Fibroblast of upper back skin (primary cell): ENCODE data around the gene ONECUT2.

Source experiments
- DNase-seq: peaks from one replicate; pipeline ENCODE4 v3.0.0-alpha.2; 2013

ONECUT2 gene

DNA sequence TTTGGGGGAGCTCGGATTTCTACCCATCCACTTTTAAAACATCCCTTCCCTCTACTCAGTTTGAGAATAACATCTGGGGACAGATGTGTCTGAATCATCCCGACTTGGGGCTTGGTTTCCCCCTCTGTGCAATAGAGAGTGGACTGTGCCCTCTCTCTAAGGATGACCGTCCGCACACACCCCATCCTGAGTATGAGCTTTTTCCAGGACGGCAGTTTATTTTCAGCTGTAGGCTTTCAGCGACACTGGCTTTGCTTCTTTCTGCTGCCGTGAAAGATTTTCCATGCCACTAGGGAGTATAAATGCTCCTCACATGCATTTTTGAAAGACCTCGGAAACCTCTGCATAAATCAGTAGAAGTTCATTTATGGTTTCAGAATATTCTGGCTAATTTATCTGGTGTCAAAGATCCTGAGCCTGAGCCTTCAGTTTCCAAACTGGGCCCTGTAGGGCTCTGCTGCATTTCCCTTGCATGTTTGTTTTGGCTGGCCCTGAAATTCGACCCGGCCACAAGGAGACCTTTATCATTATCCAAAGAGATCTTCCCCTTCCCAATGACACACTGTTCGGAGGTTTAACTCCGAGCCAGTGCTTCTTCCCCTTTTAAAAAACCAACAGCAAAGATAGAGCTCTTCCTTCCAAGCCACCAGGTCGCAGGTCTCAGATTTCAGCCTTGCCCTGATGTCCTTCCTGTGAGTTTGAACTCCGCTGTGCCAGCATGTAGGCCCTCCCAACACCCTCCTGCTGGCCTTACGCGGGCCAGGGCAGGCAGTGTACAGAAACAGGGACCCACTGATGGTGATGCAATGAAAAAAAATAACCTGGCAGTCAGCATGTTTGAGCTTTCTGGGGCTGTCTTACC, 98.1 kb downstream of the ONECUT2 start:
- DNase-seq: peak; percentile 7

DNA sequence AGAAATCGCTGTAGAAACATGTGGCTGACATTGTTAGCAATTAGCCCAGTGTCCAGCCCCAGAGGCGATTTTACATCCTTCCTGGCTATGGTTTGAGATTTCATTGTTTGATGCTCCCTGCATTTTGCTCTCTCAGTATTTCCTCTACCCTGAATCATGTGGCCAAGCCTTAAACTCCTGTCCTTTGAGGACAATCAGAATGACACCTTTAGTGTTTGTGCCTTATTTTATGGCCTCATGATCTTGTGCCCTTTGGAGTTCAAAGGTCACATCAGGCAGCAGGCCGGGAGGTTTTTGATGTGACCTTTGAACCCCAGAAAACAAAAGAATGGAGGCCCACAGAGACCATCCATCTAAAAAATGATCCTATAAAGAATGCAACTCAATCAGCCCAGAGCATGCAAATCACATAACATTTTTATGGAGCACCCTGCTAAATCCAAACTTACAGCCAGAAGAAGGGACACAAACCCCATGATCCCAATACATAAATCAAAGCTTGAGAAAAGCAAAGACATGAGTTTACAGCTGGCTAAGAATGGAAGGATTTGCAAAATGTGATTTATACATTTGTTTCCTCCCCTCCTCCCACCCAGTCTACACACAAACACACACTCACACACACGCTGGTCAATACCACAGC, 98.8 kb downstream of the ONECUT2 start:
- no peak for DNase-seq

DNA sequence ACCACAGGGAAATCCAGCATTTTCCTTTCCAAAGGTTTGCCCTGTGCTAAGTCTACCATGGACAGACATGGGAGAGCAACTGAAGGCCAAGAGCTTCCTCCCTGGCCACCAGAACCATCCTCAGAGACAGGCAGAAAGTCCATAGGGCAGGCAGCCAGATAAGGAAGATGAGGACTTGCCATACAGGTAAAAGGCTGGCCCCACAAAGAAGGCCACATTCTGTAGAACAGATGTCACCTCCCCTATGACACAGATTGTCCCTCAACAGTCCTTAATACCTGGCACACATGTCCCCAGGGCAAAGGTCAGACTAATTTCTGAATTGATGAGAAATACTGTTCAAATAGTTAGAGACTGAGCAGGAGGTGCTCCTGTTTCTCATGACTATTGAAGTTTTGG, 99.3 kb downstream of the ONECUT2 start:
- DNase-seq: no peak

DNA sequence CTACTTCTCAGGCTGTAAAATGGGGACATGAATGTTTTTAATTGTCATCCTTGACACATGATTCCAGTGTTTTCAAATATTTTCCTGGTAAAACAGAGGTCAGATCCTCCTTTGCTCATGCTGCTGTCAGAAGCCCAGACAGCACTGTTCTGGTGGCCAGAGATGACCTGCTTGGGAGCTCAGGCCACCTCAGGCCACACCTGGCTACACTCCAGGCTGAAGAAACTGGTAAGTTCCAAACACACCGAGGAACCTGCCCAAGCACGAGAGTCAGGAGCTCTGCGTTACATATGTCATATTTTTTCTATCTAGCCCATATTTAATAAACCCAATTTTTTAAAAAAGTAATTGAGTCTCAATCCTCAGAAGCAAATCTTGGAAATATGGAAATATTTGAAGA, 103.4 kb downstream of the ONECUT2 start:
- DNase-seq: no peak

DNA sequence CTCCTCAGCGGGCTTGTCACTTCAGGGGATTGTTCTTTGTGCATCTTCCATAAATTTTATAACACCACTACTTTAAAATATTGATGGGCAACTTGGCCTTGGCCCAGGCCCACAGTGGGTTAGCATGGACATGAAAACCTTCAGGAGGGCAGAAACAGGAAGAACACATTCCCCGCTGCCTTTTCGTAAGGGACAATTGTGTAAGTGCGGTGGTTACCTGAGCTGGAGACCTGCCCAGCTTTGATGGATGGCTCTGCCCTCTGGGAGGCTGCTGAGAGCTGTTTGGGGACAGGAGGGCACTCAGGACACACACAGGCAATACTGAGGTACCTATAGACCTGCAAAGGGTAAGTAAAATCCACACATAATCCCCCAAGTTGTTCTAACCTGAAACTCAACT, 104.5 kb downstream of the ONECUT2 start:
- DNase-seq: no peak
